ENCODE results near the gene NTRK2. TPM values are rescaled to one million over a fixed set of nuclear protein-coding genes. Genes with fewer than 3 reads are reported as not detected.

NTRK2 gene
- total RNA-seq, 6 donors from 2014 or later: 0.30 to 16.8 (median 2.6) TPM

GRCh38 chr9:84781931-84782866 is 112.7 kb downstream of the NTRK2 start:
- no peak for ATAC-seq (ENCODE audit: low FRiP score in 2 of 2)
- no peak overlapping the region for H3K4me3 ChIP-seq
- H3K4me1 ChIP-seq: no peaks in the 10 kb centered on the region
- H3K36me3 ChIP-seq: no peaks in the 10 kb centered on the region
- H3K27ac ChIP-seq: no peak overlapping the region
- H3K9me3 ChIP-seq: no peaks in the 10 kb centered on the region
- H3K27me3 ChIP-seq: no peaks in the 10 kb centered on the region
- 70 to 79% methylated on average over 11 of the region's 11 CpGs for WGBS, 2 donors
- no peak for DNase-seq
- TF ChIP-seq POLR2A (IDR thresholded peaks at IDR 0.05): no peak
- no peak for TF ChIP-seq EP300 (IDR thresholded peaks at IDR 0.05)
- TF ChIP-seq, protein P1, sequence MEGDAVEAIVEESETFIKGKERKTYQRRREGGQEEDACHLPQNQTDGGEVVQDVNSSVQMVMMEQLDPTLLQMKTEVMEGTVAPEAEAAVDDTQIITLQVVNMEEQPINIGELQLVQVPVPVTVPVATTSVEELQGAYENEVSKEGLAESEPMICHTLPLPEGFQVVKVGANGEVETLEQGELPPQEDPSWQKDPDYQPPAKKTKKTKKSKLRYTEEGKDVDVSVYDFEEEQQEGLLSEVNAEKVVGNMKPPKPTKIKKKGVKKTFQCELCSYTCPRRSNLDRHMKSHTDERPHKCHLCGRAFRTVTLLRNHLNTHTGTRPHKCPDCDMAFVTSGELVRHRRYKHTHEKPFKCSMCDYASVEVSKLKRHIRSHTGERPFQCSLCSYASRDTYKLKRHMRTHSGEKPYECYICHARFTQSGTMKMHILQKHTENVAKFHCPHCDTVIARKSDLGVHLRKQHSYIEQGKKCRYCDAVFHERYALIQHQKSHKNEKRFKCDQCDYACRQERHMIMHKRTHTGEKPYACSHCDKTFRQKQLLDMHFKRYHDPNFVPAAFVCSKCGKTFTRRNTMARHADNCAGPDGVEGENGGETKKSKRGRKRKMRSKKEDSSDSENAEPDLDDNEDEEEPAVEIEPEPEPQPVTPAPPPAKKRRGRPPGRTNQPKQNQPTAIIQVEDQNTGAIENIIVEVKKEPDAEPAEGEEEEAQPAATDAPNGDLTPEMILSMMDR (IDR thresholded peaks at IDR 0.05): no peak
- no peak for TF ChIP-seq POLR2AphosphoS5 (IDR thresholded peaks at IDR 0.05)

DNA sequence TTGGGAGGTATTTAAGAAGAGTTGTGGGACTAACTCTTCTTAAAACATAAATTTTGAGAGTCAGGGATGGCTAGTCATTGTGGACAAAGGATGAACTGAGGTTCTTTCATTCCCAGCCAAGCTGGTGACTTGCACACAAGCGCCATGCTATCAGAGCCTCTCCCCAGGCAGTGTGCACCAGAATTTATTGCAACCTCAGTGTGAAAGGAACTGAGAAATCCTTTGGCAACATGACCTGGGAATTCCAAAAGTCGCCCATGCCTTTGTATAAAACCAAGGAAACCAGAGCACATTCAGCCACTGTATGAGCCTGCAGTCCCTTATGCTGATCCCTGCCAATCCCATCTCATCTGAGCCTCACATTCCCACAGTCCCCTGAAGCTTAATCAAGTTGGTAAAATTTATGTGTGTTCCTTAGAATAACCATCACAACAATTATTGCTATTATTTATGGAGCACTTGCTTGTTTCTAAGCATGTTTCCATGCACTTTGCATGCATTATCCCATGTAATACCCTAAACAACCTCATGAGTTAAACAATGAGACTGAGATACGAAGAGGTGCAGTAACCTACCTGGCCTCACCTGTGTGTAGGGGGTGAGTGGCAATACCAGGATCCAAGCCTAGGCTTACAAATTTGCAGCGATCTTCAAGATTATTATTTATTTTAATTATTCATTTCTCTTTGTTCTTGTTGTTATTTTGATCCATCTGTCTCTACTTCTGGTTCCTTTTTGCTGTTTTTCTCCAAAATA is 116.4 kb downstream of the NTRK2 start:
- Histone ChIP-seq H3K27ac (no peak overlapping the region), H3K4me1 (peaks cover 0 to 6% (median 0%) of the 10 kb centered on the region in 4 donors), H3K36me3 (no peaks in the 10 kb centered on the region), H3K27me3 (no peaks in the 10 kb centered on the region), H3K9me3 (no peaks in the 10 kb centered on the region), H3K4me3 (no peak overlapping the region)
- DNase-seq: no peak
- WGBS, 2 donors: 91 to 94% methylated on average over 4 of the region's 4 CpGs
- ATAC-seq (ENCODE audit: low FRiP score in 2 of 2): no peak
- TF ChIP-seq EP300 (IDR thresholded peaks at IDR 0.05) (no peak), POLR2A (IDR thresholded peaks at IDR 0.05) (no peak), POLR2AphosphoS5 (IDR thresholded peaks at IDR 0.05) (no peak)
- TF ChIP-seq, protein P1 (IDR thresholded peaks at IDR 0.05): no peak

GRCh38 chr9:84788803-84789462 is 119.4 kb downstream of the NTRK2 start:
- peak in 1 of 2 donors; percentile 38 for ATAC-seq (ENCODE audit: low FRiP score in 2 of 2)
- no peaks in the 10 kb centered on the region for H3K36me3 ChIP-seq
- H3K27ac ChIP-seq: peak overlapping the region in 1 of 4 donors; percentile 57
- 70 to 75% methylated on average over 5 of the region's 5 CpGs for WGBS, 2 donors
- no peaks in the 10 kb centered on the region for H3K9me3 ChIP-seq
- no peaks in the 10 kb centered on the region for H3K27me3 ChIP-seq
- TF ChIP-seq, protein P1 (IDR thresholded peaks at IDR 0.05): no peak
- TF ChIP-seq EP300 (IDR thresholded peaks at IDR 0.05) (no peak), POLR2A (IDR thresholded peaks at IDR 0.05) (no peak), POLR2AphosphoS5 (IDR thresholded peaks at IDR 0.05) (no peak)
- no peak overlapping the region for H3K4me3 ChIP-seq
- DNase-seq: peak in 1 of 2 donors; percentile 31
- H3K4me1 ChIP-seq: peaks cover 0 to 6% (median 0%) of the 10 kb centered on the region in 4 donors

DNA sequence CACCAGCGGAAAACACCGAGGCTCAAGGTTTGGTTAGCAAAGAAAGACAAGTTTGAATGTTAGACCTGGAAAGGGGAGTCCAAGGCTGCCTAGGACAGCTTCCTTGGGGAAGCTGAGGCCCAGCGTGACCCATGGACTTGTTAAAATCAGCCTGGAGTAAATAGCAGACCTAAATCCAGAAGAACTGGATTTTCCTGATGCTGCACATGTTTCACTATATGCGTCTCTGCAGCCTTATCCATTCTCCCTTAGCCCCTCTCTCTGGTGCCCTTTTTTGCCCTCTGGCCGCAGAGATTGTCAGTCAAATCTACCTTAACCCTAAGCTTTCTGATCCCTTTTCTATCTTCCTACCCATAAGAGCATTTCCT is 119.9 kb downstream of the NTRK2 start:
- WGBS, 2 donors: 72 to 73% methylated on average over 5 of the region's 5 CpGs
- TF ChIP-seq, protein P1 (IDR thresholded peaks at IDR 0.05): no peak
- TF ChIP-seq POLR2AphosphoS5 (IDR thresholded peaks at IDR 0.05) (no peak), POLR2A (IDR thresholded peaks at IDR 0.05) (no peak), EP300 (IDR thresholded peaks at IDR 0.05) (no peak)
- Histone ChIP-seq H3K27me3 (no peaks in the 10 kb centered on the region), H3K36me3 (no peaks in the 10 kb centered on the region), H3K4me1 (peaks cover 0 to 6% (median 0%) of the 10 kb centered on the region in 4 donors), H3K27ac (peak overlapping the region in 1 of 4 donors; percentile 57), H3K9me3 (no peaks in the 10 kb centered on the region), H3K4me3 (no peak overlapping the region)
- DNase-seq: no peak
- no peak for ATAC-seq (ENCODE audit: low FRiP score in 2 of 2)

All from upper lobe of left lung (tissue), 6 donors.